Embryonic facial prominence (tissue), 1 donor: ENCODE results near the gene HES7.
A peak's percentile ranks its signal among the peaks of the same experiment; 100 is the strongest.

ENCODE experiments used
- DNase-seq: peaks from one replicate; pipeline ENCODE4 v3.0.0-alpha.2; 2016; ENCODE audit errors: extremely low spot score

The HES7 gene

GRCh38 chr17:8143581-8144400 is 19.9 kb upstream of the HES7 start:
- DNase-seq = no peak

GRCh38 chr17:8142887-8143580 is 19.1 kb upstream of the HES7 start:
- no peak for DNase-seq

- no peak for DNase-seq
Observed at GRCh38 chr17:8142158-8142886, 18.4 kb upstream of the HES7 start.

- DNase-seq = no peak
Observed at GRCh38 chr17:8141741-8142140, 17.8 kb upstream of the HES7 start.

- DNase-seq = no peak
Observed at GRCh38 chr17:8141045-8141444, 17.1 kb upstream of the HES7 start.

GRCh38 chr17:8140065-8141029 is 16.4 kb upstream of the HES7 start:
- no peak for DNase-seq

- peak; percentile 97 for DNase-seq
Observed at GRCh38 chr17:8138672-8139371, 14.9 kb upstream of the HES7 start.

- DNase-seq = no peak
Observed at GRCh38 chr17:8138374-8138671, 14.4 kb upstream of the HES7 start.

GRCh38 chr17:8137645-8138373 is 13.9 kb upstream of the HES7 start:
- DNase-seq = no peak

- DNase-seq = no peak
Observed at GRCh38 chr17:8133941-8134340, 10.0 kb upstream of the HES7 start.

- DNase-seq = no peak
Observed at GRCh38 chr17:8133399-8133798, 9.5 kb upstream of the HES7 start.

GRCh38 chr17:8131844-8132441 is 8.0 kb upstream of the HES7 start:
- DNase-seq = no peak

GRCh38 chr17:8128125-8128784 is 4.3 kb upstream of the HES7 start:
- no peak for DNase-seq

- DNase-seq = no peak
Observed at GRCh38 chr17:8126491-8127066, 2.7 kb upstream of the HES7 start.

- no peak for DNase-seq
Observed at GRCh38 chr17:8125947-8126490, 2.1 kb upstream of the HES7 start.

GRCh38 chr17:8125154-8125946 is 1.4 kb upstream of the HES7 start:
- DNase-seq = no peak

- DNase-seq = no peak
Observed at GRCh38 chr17:8124350-8125153, 646 bp upstream of the HES7 start.
